OCI-LY7 (cell line): ENCODE data around the gene TPK1.

Experiments used
- EZH2phosphoT487 ChIP-seq: fragments of 200-600 bp; sonication (generic); IDR thresholded peaks from 2 replicates; pipeline ENCODE4 v1.6.1; 2018; ENCODE audit warnings: low read depth, borderline replicate concordance, mild to moderate bottlenecking, mixed run types, antibody characterized with exemption, low read length, moderate library complexity, mixed read lengths
- TF ChIP-seq, protein P1 (sequence below): fragments of 200-600 bp; sonication (generic); conservative IDR thresholded peaks from 2 replicates; pipeline ENCODE4 v1.5.1; 2014; ENCODE audit warnings: mild to moderate bottlenecking, antibody characterized with exemption, low read length, moderate library complexity, mixed read lengths

DNA sequence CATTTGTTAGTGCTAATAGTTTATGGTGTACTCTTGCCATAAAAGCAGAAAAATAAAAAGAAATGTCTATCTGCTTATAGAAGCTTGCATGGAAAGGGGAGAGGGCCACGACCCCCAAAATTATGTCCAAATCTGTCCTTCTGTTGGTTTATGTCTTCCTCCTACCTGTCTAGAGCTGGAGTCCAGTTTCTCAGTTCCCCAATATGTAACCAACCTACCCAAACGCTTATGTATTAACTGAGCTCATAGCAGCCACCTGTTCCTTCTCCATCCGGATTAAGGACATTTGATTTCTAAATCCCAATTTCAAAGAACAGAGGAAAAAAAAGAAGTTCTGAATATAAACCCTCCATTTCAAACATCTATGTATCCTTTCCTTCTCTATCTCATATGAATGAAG lies 30.3 kb upstream of the TPK1 start:
- TF ChIP-seq, protein P1, sequence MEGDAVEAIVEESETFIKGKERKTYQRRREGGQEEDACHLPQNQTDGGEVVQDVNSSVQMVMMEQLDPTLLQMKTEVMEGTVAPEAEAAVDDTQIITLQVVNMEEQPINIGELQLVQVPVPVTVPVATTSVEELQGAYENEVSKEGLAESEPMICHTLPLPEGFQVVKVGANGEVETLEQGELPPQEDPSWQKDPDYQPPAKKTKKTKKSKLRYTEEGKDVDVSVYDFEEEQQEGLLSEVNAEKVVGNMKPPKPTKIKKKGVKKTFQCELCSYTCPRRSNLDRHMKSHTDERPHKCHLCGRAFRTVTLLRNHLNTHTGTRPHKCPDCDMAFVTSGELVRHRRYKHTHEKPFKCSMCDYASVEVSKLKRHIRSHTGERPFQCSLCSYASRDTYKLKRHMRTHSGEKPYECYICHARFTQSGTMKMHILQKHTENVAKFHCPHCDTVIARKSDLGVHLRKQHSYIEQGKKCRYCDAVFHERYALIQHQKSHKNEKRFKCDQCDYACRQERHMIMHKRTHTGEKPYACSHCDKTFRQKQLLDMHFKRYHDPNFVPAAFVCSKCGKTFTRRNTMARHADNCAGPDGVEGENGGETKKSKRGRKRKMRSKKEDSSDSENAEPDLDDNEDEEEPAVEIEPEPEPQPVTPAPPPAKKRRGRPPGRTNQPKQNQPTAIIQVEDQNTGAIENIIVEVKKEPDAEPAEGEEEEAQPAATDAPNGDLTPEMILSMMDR, result no peak
- no peak for TF ChIP-seq EZH2phosphoT487
